ENCODE results near the gene ADARB1.

Gene ADARB1

DNA sequence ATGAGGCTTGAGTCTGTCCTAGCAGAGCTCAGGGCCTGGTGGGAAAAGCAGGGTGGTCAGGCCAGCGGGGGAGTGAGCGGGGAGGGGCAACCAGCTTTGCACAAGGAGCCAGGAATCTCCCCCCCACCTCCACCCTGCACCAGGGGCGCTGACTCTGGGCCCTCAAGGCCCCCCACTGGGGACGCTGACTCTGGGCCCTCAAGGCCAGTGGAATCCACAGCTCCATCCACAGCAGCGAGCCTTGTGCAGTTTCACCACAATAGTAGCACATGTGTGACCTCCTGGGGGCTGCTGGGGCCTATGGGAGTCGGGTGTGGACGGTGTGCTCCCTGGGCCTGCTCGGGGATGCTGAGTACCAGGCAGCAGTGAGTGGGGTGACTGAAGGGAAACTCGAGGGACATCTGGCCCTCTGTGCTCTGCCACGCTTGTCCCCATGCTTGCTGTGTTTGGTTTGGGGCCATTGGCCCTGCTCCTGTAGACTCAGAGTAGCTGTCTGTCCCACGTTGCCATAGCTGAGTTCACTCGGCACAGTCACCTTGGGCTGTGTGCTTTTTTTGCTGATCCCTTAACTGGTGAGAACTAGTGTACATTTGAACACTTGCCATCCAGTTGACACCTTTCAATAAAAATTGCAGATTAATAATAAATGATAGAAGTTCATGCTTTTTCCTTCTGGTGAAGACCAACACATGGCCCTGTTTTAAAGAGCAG, 89.2 kb downstream of the ADARB1 start:
- no peak for DNase-seq (ENCODE audit: low read depth in 1 of 2, low spot score in 1 of 2)

GRCh38 chr21:45164124-45164511, 89.7 kb downstream of the ADARB1 start:
- DNase-seq (ENCODE audit: low read depth in 1 of 2, low spot score in 1 of 2), result no peak

GRCh38 chr21:45164838-45165237, 90.5 kb downstream of the ADARB1 start:
- no peak for DNase-seq (ENCODE audit: low read depth in 1 of 2, low spot score in 1 of 2)

DNA sequence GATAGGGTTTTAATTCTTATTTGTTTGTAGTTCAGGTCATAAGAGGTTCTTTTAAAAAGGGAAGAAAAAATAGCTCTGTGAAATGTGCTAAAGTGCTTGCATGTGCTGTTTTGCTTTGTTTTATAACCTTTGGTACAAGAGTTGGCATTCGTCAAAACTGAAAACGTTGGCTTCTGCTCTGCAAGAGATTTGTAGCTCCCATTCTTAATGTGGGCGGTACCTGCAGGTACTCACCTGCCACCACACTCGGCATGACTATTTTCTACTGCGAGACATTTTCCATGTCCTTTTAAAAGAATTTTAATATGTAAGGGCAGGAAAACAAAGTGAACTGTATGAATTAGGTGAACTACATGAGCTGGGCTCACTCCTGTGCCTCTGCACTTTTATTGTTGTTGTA, 92.6 kb downstream of the ADARB1 start:
- no peak for DNase-seq (ENCODE audit: low read depth in 1 of 2, low spot score in 1 of 2)

DNA sequence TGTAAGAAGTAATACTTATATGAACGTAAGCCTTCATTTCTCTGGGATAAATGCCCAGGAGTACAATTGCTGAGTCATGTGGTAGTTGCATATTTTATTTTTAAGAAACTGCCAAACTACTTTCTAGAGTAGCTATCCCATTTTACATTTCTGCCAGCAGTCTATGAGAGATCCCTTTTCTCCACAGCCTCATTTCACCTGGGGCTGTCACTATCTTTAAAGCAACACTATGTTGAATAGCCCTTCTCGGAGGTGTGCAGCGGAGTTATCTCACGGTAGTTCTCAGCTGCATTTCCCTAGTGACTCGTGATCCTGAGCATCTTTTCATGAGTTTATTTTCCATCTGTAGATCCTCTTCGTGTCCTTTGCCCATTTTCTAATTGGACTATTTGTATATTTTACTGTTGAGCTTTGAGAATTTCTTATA, 93.4 kb downstream of the ADARB1 start:
- DNase-seq (ENCODE audit: low read depth in 1 of 2, low spot score in 1 of 2), result no peak

GRCh38 chr21:45168522-45168921, 94.1 kb downstream of the ADARB1 start:
- no peak for DNase-seq (ENCODE audit: low read depth in 1 of 2, low spot score in 1 of 2)

DNA sequence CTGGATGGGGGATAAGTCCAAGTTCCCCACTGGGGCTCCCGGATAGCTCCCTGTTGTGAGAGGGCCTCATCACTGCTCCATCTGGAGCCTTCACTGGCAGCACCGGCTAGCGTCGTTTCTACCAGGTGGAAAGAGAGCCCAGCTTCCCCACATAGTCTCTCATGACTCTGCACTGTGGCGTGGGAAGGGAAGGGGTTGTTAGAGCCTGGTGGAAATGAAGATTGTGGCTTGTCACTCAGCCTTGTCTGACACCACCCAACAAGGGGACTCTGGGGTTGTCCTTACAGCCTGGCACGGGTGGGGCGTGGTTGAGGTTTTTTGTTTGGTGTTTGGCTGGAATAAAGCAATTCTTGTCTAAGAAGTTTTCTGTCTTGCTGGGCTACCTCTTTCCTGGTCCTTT, 94.6 kb downstream of the ADARB1 start:
- no peak for DNase-seq (ENCODE audit: low read depth in 1 of 2, low spot score in 1 of 2)

- DNase-seq (ENCODE audit: low read depth in 1 of 2, low spot score in 1 of 2), result no peak
Observed at GRCh38 chr21:45169682-45170081, 95.3 kb downstream of the ADARB1 start.

- no peak for DNase-seq (ENCODE audit: low read depth in 1 of 2, low spot score in 1 of 2)
Observed at GRCh38 chr21:45170987-45171386, 96.6 kb downstream of the ADARB1 start.

GRCh38 chr21:45172420-45172819, 98.0 kb downstream of the ADARB1 start:
- DNase-seq (ENCODE audit: low read depth in 1 of 2, low spot score in 1 of 2), result no peak

GRCh38 chr21:45175326-45176095, 101.1 kb downstream of the ADARB1 start:
- no peak for DNase-seq (ENCODE audit: low read depth in 1 of 2, low spot score in 1 of 2)

- DNase-seq (ENCODE audit: low read depth in 1 of 2, low spot score in 1 of 2), result no peak
Observed at GRCh38 chr21:45176141-45176540, 101.8 kb downstream of the ADARB1 start.

DNA sequence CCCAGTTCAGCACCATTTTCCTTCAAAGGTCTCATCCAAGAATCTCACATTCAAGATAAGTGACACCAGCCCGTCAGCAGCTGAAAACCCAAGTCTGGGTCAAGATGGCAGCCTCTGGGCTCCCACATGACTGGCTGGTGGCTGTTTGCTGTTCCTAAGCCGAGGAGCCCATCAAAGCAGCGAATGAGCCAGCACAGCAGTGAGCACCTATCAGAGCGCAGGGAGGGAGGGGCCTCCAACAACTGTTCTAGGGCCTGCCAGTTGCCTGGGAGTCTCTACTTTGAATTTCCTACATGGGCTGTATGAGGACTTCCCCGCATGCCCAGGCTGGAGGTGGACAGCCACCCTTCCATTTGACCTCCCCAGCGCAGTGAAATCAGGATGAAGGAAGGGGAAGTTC, 102.7 kb downstream of the ADARB1 start:
- DNase-seq (ENCODE audit: low read depth in 1 of 2, low spot score in 1 of 2), result no peak

DNA sequence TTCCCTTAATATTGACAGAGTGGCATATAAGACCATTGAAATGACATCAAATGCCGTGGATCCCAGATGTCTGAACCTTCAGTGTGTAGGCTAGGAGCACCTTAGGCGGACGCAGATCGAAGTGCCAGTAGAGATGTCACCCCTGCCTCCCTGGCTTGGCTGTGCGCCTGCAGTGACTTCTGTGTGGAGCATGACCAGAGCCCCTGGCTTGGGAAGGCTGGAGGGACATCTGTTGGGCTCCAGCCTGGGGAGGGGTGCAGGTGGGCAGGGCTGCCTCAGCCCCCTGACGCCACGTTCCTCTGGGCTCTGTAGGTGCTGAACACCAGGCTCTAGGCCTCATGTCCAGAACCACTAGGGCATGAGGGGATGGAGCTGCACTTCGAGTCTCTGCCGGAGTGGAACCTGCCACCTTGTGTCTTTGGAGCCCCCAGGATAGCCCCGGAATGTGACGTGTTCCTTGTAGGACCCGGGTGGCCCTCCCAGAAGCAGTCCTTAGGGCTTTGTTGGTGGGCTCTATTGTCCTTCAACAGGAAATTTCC, 103.8 kb downstream of the ADARB1 start:
- no peak for DNase-seq (ENCODE audit: low read depth in 1 of 2, low spot score in 1 of 2)

DNA sequence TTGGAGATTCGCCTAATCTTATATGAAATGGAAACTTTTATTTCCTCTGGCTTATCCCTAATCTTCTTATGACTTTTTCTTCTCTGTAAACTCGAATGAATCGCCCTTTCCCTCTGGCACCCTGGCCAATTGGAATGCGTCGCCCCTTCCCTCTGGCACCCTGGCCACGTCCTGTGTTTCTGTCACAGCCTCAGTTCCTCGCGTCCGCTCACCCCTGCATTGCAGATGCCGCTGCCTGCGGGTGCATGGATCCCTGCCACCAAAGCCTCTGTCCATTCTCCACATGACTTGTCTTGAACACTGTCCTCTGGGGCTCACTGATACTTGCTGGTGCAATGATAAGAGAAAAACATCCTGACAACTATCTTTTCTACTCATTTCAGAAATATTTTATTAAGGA, 104.6 kb downstream of the ADARB1 start:
- DNase-seq (ENCODE audit: low read depth in 1 of 2, low spot score in 1 of 2), result no peak

- no peak for DNase-seq (ENCODE audit: low read depth in 1 of 2, low spot score in 1 of 2)
Observed at GRCh38 chr21:45179568-45180245, 105.3 kb downstream of the ADARB1 start.

GRCh38 chr21:45180246-45180599, 105.8 kb downstream of the ADARB1 start:
- DNase-seq (ENCODE audit: low read depth in 1 of 2, low spot score in 1 of 2), result no peak

- DNase-seq (ENCODE audit: low read depth in 1 of 2, low spot score in 1 of 2), result no peak
Observed at GRCh38 chr21:45182958-45183357, 108.6 kb downstream of the ADARB1 start.

GRCh38 chr21:45183852-45184251, 109.5 kb downstream of the ADARB1 start:
- no peak for DNase-seq (ENCODE audit: low read depth in 1 of 2, low spot score in 1 of 2)

- no peak for DNase-seq (ENCODE audit: low read depth in 1 of 2, low spot score in 1 of 2)
Observed at GRCh38 chr21:45184869-45185268, 110.5 kb downstream of the ADARB1 start.

GRCh38 chr21:45186709-45187108, 112.3 kb downstream of the ADARB1 start:
- no peak for DNase-seq (ENCODE audit: low read depth in 1 of 2, low spot score in 1 of 2)

- no peak for DNase-seq (ENCODE audit: low read depth in 1 of 2, low spot score in 1 of 2)
Observed at GRCh38 chr21:45187646-45188045, 113.3 kb downstream of the ADARB1 start.
